OCI-M1 (cell line): ENCODE results near the gene SOCS4.

ENCODE experiments used
- DNase-seq: peaks from one replicate; lab custom pipeline; 2025; lab: John Stamatoyannopoulos, UW

Gene SOCS4

GRCh38 chr14:55085060-55085660, 58.1 kb downstream of the SOCS4 start:
- DNase-seq = no peak

DNA sequence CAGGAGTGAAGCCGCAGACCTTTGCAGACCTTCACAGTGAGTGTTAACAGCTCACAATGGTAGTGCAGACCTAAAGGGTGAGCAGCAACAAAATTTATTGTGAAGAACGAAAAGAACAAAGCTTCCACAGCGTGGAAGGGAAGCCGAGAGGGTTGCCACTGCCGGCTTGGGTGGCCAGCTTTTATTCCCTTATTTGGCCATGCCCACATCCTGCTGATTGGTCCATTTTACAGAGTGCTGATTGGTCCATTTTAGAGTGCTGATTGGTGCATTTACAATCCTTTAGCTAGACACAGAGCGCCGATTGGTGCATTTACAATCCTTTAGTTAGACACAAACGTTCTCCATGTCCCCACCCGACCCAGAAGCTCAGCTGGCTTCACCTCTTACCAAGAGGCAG, 59.9 kb downstream of the SOCS4 start:
- no peak for DNase-seq

- DNase-seq = no peak
Measured at GRCh38 chr14:55088356-55088755, 61.3 kb downstream of the SOCS4 start.

- no peak for DNase-seq
Measured at GRCh38 chr14:55092341-55092740, 65.3 kb downstream of the SOCS4 start.

GRCh38 chr14:55094292-55095157, 67.5 kb downstream of the SOCS4 start:
- no peak for DNase-seq

- DNase-seq = no peak
Measured at GRCh38 chr14:55097881-55098560, 71.0 kb downstream of the SOCS4 start.

DNA sequence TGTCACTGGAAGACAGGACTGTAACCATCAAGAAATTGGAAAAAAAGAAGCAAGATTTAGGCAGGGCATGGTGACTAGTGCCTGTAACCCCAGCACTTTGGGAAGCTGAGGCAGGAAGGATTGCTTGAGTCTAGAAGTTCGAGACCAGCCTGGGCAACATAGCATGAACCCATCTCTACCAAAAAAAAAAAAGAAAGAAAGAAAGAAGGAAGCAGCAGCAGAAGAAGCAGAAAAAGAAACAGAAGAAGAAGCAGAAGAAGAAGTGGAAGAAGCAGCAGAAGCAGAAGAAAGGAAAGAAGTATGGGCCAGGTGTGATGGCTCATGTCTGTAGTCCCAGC, 71.5 kb downstream of the SOCS4 start:
- DNase-seq = no peak
